Measurements from ENCODE around the gene JMJD1C.

JMJD1C gene

GRCh38 chr10:63165249-63165648 lies 300.5 kb downstream of the JMJD1C start:
- H3K79me2 ChIP-seq (ENCODE audit: insufficient read depth, low read length), result no peaks in the 10 kb centered on the region
- no peaks in the 10 kb centered on the region for H3K9me2 ChIP-seq (replicated peaks; ENCODE audit: insufficient read depth, low read length)
- no peaks in the 10 kb centered on the region for H3K27me3 ChIP-seq (ENCODE audit: low read length)
- H4K20me1 ChIP-seq (ENCODE audit: low read depth, low read length), result 0 out of 2 replicates have a peak, but pooled peaks cover 5% of the 10 kb centered on the region
- H3K4me3 ChIP-seq (ENCODE audit: insufficient read depth, low read length, poor library complexity, severe bottlenecking), result no peak overlapping the region
- H3K36me3 ChIP-seq (ENCODE audit: low read length), result peaks cover 16% of the 10 kb centered on the region; the same call in 1 of the 2 replicates
- no peak overlapping the region for H3K27ac ChIP-seq (ENCODE audit: low read depth, low read length)
- H3K4me2 ChIP-seq (ENCODE audit: low read depth, low read length, poor library complexity, severe bottlenecking), result no peak overlapping the region
- no peak for TF ChIP-seq EZH2phosphoT487 (conservative IDR thresholded peaks at IDR 0.05; ENCODE audit: low read length)
- TF ChIP-seq, protein P1, sequence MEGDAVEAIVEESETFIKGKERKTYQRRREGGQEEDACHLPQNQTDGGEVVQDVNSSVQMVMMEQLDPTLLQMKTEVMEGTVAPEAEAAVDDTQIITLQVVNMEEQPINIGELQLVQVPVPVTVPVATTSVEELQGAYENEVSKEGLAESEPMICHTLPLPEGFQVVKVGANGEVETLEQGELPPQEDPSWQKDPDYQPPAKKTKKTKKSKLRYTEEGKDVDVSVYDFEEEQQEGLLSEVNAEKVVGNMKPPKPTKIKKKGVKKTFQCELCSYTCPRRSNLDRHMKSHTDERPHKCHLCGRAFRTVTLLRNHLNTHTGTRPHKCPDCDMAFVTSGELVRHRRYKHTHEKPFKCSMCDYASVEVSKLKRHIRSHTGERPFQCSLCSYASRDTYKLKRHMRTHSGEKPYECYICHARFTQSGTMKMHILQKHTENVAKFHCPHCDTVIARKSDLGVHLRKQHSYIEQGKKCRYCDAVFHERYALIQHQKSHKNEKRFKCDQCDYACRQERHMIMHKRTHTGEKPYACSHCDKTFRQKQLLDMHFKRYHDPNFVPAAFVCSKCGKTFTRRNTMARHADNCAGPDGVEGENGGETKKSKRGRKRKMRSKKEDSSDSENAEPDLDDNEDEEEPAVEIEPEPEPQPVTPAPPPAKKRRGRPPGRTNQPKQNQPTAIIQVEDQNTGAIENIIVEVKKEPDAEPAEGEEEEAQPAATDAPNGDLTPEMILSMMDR (IDR thresholded peaks at IDR 0.05; ENCODE audit: insufficient read depth, low read length, poor library complexity, severe bottlenecking), result no peak
- H3K9ac ChIP-seq (ENCODE audit: low read length), result no peak overlapping the region
- H3K9me3 ChIP-seq (ENCODE audit: insufficient read depth, low read length), result no peaks in the 10 kb centered on the region
- H2AFZ ChIP-seq (ENCODE audit: low read depth, low read length, severe bottlenecking), result no peak overlapping the region
- H3F3A ChIP-seq (ENCODE audit: insufficient read depth), result peaks cover 18% of the 10 kb centered on the region

GRCh38 chr10:63164166-63164623 lies 301.6 kb downstream of the JMJD1C start:
- Histone ChIP-seq H3K27ac (ENCODE audit: low read depth, low read length) (no peak overlapping the region), H3K9me2 (replicated peaks; ENCODE audit: insufficient read depth, low read length) (no peaks in the 10 kb centered on the region), H3K27me3 (ENCODE audit: low read length) (no peaks in the 10 kb centered on the region), H3K4me2 (ENCODE audit: low read depth, low read length, poor library complexity, severe bottlenecking) (no peak overlapping the region), H3F3A (ENCODE audit: insufficient read depth) (peaks cover 22% of the 10 kb centered on the region), H3K4me3 (ENCODE audit: insufficient read depth, low read length, poor library complexity, severe bottlenecking) (no peak overlapping the region), H4K20me1 (ENCODE audit: low read depth, low read length) (0 out of 2 replicates have a peak, but pooled peaks cover 5% of the 10 kb centered on the region), H3K9me3 (ENCODE audit: insufficient read depth, low read length) (no peaks in the 10 kb centered on the region), H3K36me3 (ENCODE audit: low read length) (peaks cover 16% of the 10 kb centered on the region; the same call in 1 of the 2 replicates), H3K9ac (ENCODE audit: low read length) (no peak overlapping the region), H3K79me2 (ENCODE audit: insufficient read depth, low read length) (no peaks in the 10 kb centered on the region), H2AFZ (ENCODE audit: low read depth, low read length, severe bottlenecking) (no peak overlapping the region)
- no peak for TF ChIP-seq EZH2phosphoT487 (conservative IDR thresholded peaks at IDR 0.05; ENCODE audit: low read length)
- TF ChIP-seq, protein P1 (IDR thresholded peaks at IDR 0.05; ENCODE audit: insufficient read depth, low read length, poor library complexity, severe bottlenecking), result no peak

GRCh38 chr10:63161592-63161991 lies 304.2 kb downstream of the JMJD1C start:
- Histone ChIP-seq H3F3A (ENCODE audit: insufficient read depth) (peaks cover 21% of the 10 kb centered on the region), H3K9me2 (replicated peaks; ENCODE audit: insufficient read depth, low read length) (no peaks in the 10 kb centered on the region), H3K36me3 (ENCODE audit: low read length) (no peaks in the 10 kb centered on the region), H3K4me3 (ENCODE audit: insufficient read depth, low read length, poor library complexity, severe bottlenecking) (no peak overlapping the region), H4K20me1 (ENCODE audit: low read depth, low read length) (no peaks in the 10 kb centered on the region), H3K9ac (ENCODE audit: low read length) (no peak overlapping the region), H3K79me2 (ENCODE audit: insufficient read depth, low read length) (no peaks in the 10 kb centered on the region), H3K27me3 (ENCODE audit: low read length) (no peaks in the 10 kb centered on the region), H2AFZ (ENCODE audit: low read depth, low read length, severe bottlenecking) (no peak overlapping the region), H3K27ac (ENCODE audit: low read depth, low read length) (no peak overlapping the region), H3K9me3 (ENCODE audit: insufficient read depth, low read length) (no peaks in the 10 kb centered on the region), H3K4me2 (ENCODE audit: low read depth, low read length, poor library complexity, severe bottlenecking) (no peak overlapping the region)
- TF ChIP-seq, protein P1 (IDR thresholded peaks at IDR 0.05; ENCODE audit: insufficient read depth, low read length, poor library complexity, severe bottlenecking), result no peak
- TF ChIP-seq EZH2phosphoT487 (conservative IDR thresholded peaks at IDR 0.05; ENCODE audit: low read length), result no peak

Measured in SU-DHL-6 (cell line).